ENCODE results near the gene CPNE6. TPM values are rescaled to one million over a fixed set of nuclear protein-coding genes. Genes with fewer than 3 reads are reported as not detected.

Gene CPNE6
- polyA plus RNA-seq, 1 of the 3 experiments (the other 2 are of a cell fraction) = not detected

DNA sequence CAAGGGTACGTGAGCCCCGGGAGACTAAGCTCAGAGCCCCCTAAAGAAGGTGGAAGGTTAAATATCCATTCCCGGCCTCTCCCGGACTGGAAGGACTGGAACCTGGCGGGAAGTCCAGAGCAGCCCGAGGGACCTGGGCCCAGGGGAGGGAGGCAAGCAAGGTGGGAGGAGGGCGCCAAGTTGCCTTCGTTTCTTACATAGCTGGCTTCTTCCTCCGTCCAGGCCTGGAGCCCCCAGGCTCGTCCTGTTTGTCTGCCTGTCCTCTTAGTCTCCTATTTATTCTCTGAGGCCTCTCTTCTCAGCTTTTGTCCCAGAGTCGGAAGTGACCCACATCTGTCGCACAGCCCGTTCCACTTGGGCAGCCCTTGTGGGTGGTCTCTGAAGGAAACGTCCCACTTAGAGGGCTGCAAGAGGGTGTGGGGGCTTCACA lies 23.5 kb downstream of the CPNE6 start:
- H3K4me2 ChIP-seq = peak overlapping the region; percentile 100
- ChIA-PET POLR2A (interaction anchor here (0.7 to 6.2 kb wide), 10 partner anchors 12 to 66 kb away, joined by 3 to 46 read pairs (median 12); partner anchors contain the start of genes CARMIL3, DCAF11, IRF9 and NRL), CTCF (interaction anchor here (0.6 to 25.4 kb wide), 6 partner anchors 11 to 506 kb away, joined by 3 to 1159 read pairs (median 4); partner anchors contain the start of genes CARMIL3, CPNE6 and PSME2)
- peak overlapping the region; percentile 80 to 92 for H3K4me3 ChIP-seq (ENCODE audit: low read depth in 2 of 2, low read length in 1 of 2)
- H2AFZ ChIP-seq (ENCODE audit: low read depth) = peak overlapping the region; percentile 91
- H3K9me2 ChIP-seq = no peaks in the 10 kb centered on the region
- TF ChIP-seq, protein P1, sequence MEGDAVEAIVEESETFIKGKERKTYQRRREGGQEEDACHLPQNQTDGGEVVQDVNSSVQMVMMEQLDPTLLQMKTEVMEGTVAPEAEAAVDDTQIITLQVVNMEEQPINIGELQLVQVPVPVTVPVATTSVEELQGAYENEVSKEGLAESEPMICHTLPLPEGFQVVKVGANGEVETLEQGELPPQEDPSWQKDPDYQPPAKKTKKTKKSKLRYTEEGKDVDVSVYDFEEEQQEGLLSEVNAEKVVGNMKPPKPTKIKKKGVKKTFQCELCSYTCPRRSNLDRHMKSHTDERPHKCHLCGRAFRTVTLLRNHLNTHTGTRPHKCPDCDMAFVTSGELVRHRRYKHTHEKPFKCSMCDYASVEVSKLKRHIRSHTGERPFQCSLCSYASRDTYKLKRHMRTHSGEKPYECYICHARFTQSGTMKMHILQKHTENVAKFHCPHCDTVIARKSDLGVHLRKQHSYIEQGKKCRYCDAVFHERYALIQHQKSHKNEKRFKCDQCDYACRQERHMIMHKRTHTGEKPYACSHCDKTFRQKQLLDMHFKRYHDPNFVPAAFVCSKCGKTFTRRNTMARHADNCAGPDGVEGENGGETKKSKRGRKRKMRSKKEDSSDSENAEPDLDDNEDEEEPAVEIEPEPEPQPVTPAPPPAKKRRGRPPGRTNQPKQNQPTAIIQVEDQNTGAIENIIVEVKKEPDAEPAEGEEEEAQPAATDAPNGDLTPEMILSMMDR (IDR thresholded peaks at IDR 0.05) = no peak
- TF ChIP-seq, protein P2, sequence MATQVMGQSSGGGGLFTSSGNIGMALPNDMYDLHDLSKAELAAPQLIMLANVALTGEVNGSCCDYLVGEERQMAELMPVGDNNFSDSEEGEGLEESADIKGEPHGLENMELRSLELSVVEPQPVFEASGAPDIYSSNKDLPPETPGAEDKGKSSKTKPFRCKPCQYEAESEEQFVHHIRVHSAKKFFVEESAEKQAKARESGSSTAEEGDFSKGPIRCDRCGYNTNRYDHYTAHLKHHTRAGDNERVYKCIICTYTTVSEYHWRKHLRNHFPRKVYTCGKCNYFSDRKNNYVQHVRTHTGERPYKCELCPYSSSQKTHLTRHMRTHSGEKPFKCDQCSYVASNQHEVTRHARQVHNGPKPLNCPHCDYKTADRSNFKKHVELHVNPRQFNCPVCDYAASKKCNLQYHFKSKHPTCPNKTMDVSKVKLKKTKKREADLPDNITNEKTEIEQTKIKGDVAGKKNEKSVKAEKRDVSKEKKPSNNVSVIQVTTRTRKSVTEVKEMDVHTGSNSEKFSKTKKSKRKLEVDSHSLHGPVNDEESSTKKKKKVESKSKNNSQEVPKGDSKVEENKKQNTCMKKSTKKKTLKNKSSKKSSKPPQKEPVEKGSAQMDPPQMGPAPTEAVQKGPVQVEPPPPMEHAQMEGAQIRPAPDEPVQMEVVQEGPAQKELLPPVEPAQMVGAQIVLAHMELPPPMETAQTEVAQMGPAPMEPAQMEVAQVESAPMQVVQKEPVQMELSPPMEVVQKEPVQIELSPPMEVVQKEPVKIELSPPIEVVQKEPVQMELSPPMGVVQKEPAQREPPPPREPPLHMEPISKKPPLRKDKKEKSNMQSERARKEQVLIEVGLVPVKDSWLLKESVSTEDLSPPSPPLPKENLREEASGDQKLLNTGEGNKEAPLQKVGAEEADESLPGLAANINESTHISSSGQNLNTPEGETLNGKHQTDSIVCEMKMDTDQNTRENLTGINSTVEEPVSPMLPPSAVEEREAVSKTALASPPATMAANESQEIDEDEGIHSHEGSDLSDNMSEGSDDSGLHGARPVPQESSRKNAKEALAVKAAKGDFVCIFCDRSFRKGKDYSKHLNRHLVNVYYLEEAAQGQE (IDR thresholded peaks at IDR 0.05; ENCODE audit: low read depth, low read length) = no peak
- no peak for TF ChIP-seq NFIC (IDR thresholded peaks at IDR 0.05; ENCODE audit: borderline replicate concordance)
- TF ChIP-seq TCF12 (IDR thresholded peaks at IDR 0.05) = no peak
- TF ChIP-seq, protein P3, sequence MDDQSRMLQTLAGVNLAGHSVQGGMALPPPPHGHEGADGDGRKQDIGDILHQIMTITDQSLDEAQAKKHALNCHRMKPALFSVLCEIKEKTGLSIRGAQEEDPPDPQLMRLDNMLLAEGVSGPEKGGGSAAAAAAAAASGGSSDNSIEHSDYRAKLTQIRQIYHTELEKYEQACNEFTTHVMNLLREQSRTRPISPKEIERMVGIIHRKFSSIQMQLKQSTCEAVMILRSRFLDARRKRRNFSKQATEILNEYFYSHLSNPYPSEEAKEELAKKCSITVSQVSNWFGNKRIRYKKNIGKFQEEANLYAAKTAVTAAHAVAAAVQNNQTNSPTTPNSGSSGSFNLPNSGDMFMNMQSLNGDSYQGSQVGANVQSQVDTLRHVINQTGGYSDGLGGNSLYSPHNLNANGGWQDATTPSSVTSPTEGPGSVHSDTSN (IDR thresholded peaks at IDR 0.05) = no peak
- TF ChIP-seq RXRA (IDR thresholded peaks at IDR 0.05; ENCODE audit: borderline replicate concordance, low read depth) = no peak
- no peak for TF ChIP-seq FOXJ3 (CRISPR knock-in tag; IDR thresholded peaks at IDR 0.05)
- TF ChIP-seq RAD21 (IDR thresholded peaks at IDR 0.05; ENCODE audit: low read length) = no peak
- TF ChIP-seq, protein P4, sequence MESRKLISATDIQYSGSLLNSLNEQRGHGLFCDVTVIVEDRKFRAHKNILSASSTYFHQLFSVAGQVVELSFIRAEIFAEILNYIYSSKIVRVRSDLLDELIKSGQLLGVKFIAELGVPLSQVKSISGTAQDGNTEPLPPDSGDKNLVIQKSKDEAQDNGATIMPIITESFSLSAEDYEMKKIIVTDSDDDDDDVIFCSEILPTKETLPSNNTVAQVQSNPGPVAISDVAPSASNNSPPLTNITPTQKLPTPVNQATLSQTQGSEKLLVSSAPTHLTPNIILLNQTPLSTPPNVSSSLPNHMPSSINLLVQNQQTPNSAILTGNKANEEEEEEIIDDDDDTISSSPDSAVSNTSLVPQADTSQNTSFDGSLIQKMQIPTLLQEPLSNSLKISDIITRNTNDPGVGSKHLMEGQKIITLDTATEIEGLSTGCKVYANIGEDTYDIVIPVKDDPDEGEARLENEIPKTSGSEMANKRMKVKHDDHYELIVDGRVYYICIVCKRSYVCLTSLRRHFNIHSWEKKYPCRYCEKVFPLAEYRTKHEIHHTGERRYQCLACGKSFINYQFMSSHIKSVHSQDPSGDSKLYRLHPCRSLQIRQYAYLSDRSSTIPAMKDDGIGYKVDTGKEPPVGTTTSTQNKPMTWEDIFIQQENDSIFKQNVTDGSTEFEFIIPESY (IDR thresholded peaks at IDR 0.05; ENCODE audit: borderline replicate concordance, low read depth) = no peak
- TF ChIP-seq CHD2 (IDR thresholded peaks at IDR 0.05; ENCODE audit: low read length, partially characterized antibody) = no peak
- no peak for TF ChIP-seq POLR2AphosphoS5 (IDR thresholded peaks at IDR 0.05; ENCODE audit: low read depth, low read length)
- TF ChIP-seq GABPA (IDR thresholded peaks at IDR 0.05; ENCODE audit: low read depth) = no peak
- TF ChIP-seq, protein P5, sequence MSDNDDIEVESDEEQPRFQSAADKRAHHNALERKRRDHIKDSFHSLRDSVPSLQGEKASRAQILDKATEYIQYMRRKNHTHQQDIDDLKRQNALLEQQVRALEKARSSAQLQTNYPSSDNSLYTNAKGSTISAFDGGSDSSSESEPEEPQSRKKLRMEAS (IDR thresholded peaks at IDR 0.05; ENCODE audit: low read depth) = no peak; the same call in 1 of the 2 replicates
- TF ChIP-seq SMC3 (IDR thresholded peaks at IDR 0.05; ENCODE audit: low read depth, low read length) = no peak
- TF ChIP-seq GATA2 (CRISPR knock-in tag; IDR thresholded peaks at IDR 0.05) = no peak
- TF ChIP-seq, protein P6, sequence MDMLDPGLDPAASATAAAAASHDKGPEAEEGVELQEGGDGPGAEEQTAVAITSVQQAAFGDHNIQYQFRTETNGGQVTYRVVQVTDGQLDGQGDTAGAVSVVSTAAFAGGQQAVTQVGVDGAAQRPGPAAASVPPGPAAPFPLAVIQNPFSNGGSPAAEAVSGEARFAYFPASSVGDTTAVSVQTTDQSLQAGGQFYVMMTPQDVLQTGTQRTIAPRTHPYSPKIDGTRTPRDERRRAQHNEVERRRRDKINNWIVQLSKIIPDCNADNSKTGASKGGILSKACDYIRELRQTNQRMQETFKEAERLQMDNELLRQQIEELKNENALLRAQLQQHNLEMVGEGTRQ (IDR thresholded peaks at IDR 0.05; ENCODE audit: borderline replicate concordance, low read depth, low read length) = no peak
- TF ChIP-seq RFX5 (IDR thresholded peaks at IDR 0.05; ENCODE audit: low read length) = no peak
- no peak for TF ChIP-seq ELF1 (IDR thresholded peaks at IDR 0.05)
- TF ChIP-seq, protein P7, sequence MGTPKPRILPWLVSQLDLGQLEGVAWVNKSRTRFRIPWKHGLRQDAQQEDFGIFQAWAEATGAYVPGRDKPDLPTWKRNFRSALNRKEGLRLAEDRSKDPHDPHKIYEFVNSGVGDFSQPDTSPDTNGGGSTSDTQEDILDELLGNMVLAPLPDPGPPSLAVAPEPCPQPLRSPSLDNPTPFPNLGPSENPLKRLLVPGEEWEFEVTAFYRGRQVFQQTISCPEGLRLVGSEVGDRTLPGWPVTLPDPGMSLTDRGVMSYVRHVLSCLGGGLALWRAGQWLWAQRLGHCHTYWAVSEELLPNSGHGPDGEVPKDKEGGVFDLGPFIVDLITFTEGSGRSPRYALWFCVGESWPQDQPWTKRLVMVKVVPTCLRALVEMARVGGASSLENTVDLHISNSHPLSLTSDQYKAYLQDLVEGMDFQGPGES (IDR thresholded peaks at IDR 0.05; ENCODE audit: low read depth, low read length) = no peak
- H3K9me3 ChIP-seq = no peaks in the 10 kb centered on the region
- peaks cover 16% of the 10 kb centered on the region for H3K79me2 ChIP-seq (ENCODE audit: insufficient read depth)
- no peaks in the 10 kb centered on the region for H4K20me1 ChIP-seq (ENCODE audit: insufficient read depth)
- no peaks in the 10 kb centered on the region for H3K27me3 ChIP-seq (ENCODE audit: insufficient read depth)
- DNase-seq = no peak
- peak overlapping the region; percentile 92 for H3K9ac ChIP-seq
- H3K27ac ChIP-seq (ENCODE audit: low read depth in 2 of 2, low read length in 1 of 2) = peak overlapping the region; percentile 73 to 93
- peaks cover 1 to 3% of the 10 kb centered on the region in 2 experiments for H3K36me3 ChIP-seq (replicated peaks in 1 of 2; ENCODE audit: control insufficient read depth in 1 of 2, insufficient read depth in 2 of 2, low read length in 1 of 2)
- peaks cover 12 to 19% of the 10 kb centered on the region in 2 experiments; a peak in 2 of 4 replicates for H3K4me1 ChIP-seq (ENCODE audit: control insufficient read depth in 1 of 2, insufficient read depth in 2 of 2, low read depth in 1 of 2, low read length in 1 of 2)
- H3F3A ChIP-seq (replicated peaks; ENCODE audit: insufficient read depth) = peaks cover 3% of the 10 kb centered on the region
- 3% methylated on average over 11 of the region's 14 CpGs for WGBS (ENCODE audit: low lambda C conversion rate)

Measured in SK-N-SH (cell line).